ENCODE data around the gene OR52L1. TPM values are rescaled to one million over a fixed set of nuclear protein-coding genes. Genes with fewer than 3 reads are reported as not detected.

The OR52L1 gene
- total and polyA plus RNA-seq, 2 of the 8 experiments (the other 6 are each of a cell fraction or from before 2014, with no cell fraction given), result 0.24 TPM; not detected in 1

- TF ChIP-seq CHD7 (IDR thresholded peaks at IDR 0.05; ENCODE audit: insufficient replicate concordance, low read length), result no peak
- TF ChIP-seq CBX8 (IDR thresholded peaks at IDR 0.05; ENCODE audit: borderline replicate concordance, low read depth, low read length), result no peak
- no peak for TF ChIP-seq EZH2 (IDR thresholded peaks at IDR 0.05; ENCODE audit: low read depth, low read length, severe bottlenecking)
- TF ChIP-seq NANOG (IDR thresholded peaks at IDR 0.05; ENCODE audit: insufficient read depth, low read depth, low read length, poor library complexity, severe bottlenecking), result no peak
- no peak for TF ChIP-seq CEBPB (IDR thresholded peaks at IDR 0.05; ENCODE audit: low read depth, low read length)
Observed at GRCh38 chr11:5968394-5968793, 18.4 kb downstream of the OR52L1 start, which contains the start of gene OR56A5 (continued).

All from H1 (cell line).